HepG2 (cell line): ENCODE data around the gene FRMD6. TPM values are rescaled to one million over a fixed set of nuclear protein-coding genes. Genes with fewer than 3 reads are reported as not detected.
A peak's percentile ranks its signal among the peaks of the same experiment; 100 is the strongest.

ENCODE experiments used
- DDIT3 ChIP-seq: sonication (generic); formaldehyde crosslinking; IDR thresholded peaks from 2 replicates; pipeline ENCODE4 v1.4.0; 2020; ENCODE audit warnings: mild to moderate bottlenecking, missing genetic modification reagents
- DMTF1 ChIP-seq: sonication (generic); formaldehyde crosslinking; IDR thresholded peaks from 2 replicates; pipeline ENCODE4 v1.4.0; 2020; ENCODE audit warnings: mild to moderate bottlenecking, missing genetic modification reagents
- HDAC1 ChIP-seq: sonication (generic); formaldehyde crosslinking; IDR thresholded peaks from 2 replicates; pipeline ENCODE4 v1.5.1; 2020; ENCODE audit warnings: mild to moderate bottlenecking, missing genetic modification reagents
- KLF13 ChIP-seq: sonication (generic); formaldehyde crosslinking; IDR thresholded peaks from 2 replicates; pipeline ENCODE4 v1.4.0; 2020; ENCODE audit warnings: mild to moderate bottlenecking, missing genetic modification reagents
- SATB2 ChIP-seq: sonication (generic); formaldehyde crosslinking; IDR thresholded peaks from 2 replicates; pipeline ENCODE4 v1.5.0; 2020; ENCODE audit warnings: missing genetic modification reagents
- ZBTB7B ChIP-seq: sonication (generic); formaldehyde crosslinking; IDR thresholded peaks from 2 replicates; pipeline ENCODE4 v1.4.0; 2020; ENCODE audit warnings: missing genetic modification reagents
- ZKSCAN5 ChIP-seq: sonication (generic); formaldehyde crosslinking; IDR thresholded peaks from 2 replicates; pipeline ENCODE4 v1.5.1; 2020; ENCODE audit warnings: mild to moderate bottlenecking, missing genetic modification reagents
- ZNF234 ChIP-seq: sonication (generic); formaldehyde crosslinking; conservative IDR thresholded peaks from 2 replicates; pipeline ENCODE4 v1.5.1; 2020; ENCODE audit warnings: mild to moderate bottlenecking, missing genetic modification reagents
- ZNF333 ChIP-seq: sonication (generic); formaldehyde crosslinking; IDR thresholded peaks from 2 replicates; pipeline ENCODE4 v1.4.0; 2020; ENCODE audit warnings: mild to moderate bottlenecking, missing genetic modification reagents, borderline replicate concordance
- ZNF446 ChIP-seq: sonication (generic); formaldehyde crosslinking; IDR thresholded peaks from 2 replicates; pipeline ENCODE4 v1.5.0; 2020; ENCODE audit warnings: mild to moderate bottlenecking, missing genetic modification reagents
- ZNF563 ChIP-seq: sonication (generic); formaldehyde crosslinking; IDR thresholded peaks from 2 replicates; pipeline ENCODE4 v1.8.0; 2022; ENCODE audit warnings: mild to moderate bottlenecking, moderate library complexity, missing genetic modification reagents
- ZNF570 ChIP-seq: sonication (generic); formaldehyde crosslinking; IDR thresholded peaks from 2 replicates; pipeline ENCODE4 v1.4.0; 2020; ENCODE audit warnings: mild to moderate bottlenecking, missing genetic modification reagents, borderline replicate concordance
- ZNF577 ChIP-seq: sonication (generic); formaldehyde crosslinking; IDR thresholded peaks from 2 replicates; pipeline ENCODE4 v1.4.0; 2020; ENCODE audit warnings: mild to moderate bottlenecking, low read depth, missing genetic modification reagents, borderline replicate concordance
- ZNF775 ChIP-seq: sonication (generic); formaldehyde crosslinking; IDR thresholded peaks from 2 replicates; pipeline ENCODE4 v1.4.0; 2020; ENCODE audit warnings: missing genetic modification reagents, mild to moderate bottlenecking, moderate library complexity, borderline replicate concordance
- ZNF788 ChIP-seq: sonication (generic); formaldehyde crosslinking; IDR thresholded peaks from 2 replicates; pipeline ENCODE4 v1.5.0; 2020; ENCODE audit warnings: mild to moderate bottlenecking, missing genetic modification reagents, borderline replicate concordance
- ZSCAN22 ChIP-seq: sonication (generic); formaldehyde crosslinking; IDR thresholded peaks from 2 replicates; pipeline ENCODE4 v1.4.0; 2020; ENCODE audit warnings: mild to moderate bottlenecking, missing genetic modification reagents
- polyA plus RNA-seq, 8 experiments: library from polyadenylated mRNA; depleted of rRNA in 3 of 8; stranded (reverse) in 7 of 8; unstranded in 1 of 8; fragments of >200 nt; fragmentation: Illumina TruSeq in 4 of 8; extraction: Trizol in 4 of 8; gene quantifications; 2 replicates each; pipeline versions ENCODE4 v1.2.1 to v1.2.3, GENCODE V29; 2011 to 2016; ENCODE audit warnings: low read depth in 4 of 8, missing spikeins in 1 of 8, mixed read lengths in 1 of 8; ENCODE audit not compliant: insufficient read depth in 1 of 8
- total RNA-seq, 5 experiments: library from RNA; depleted of rRNA; stranded (reverse); fragments of >200 nt; fragmentation: Illumina TruSeq; extraction: Trizol; gene quantifications; 2 replicates each; pipeline ENCODE4 v1.2.3, GENCODE V29; 2016; ENCODE audit warnings: low read depth in 1 of 5
- TF ChIP-seq, protein P1 (sequence below), 2 experiments: fragments of 450-650 bp in 1 of 2; sonication (generic) in 1 of 2; formaldehyde crosslinking in 1 of 2; IDR thresholded peaks; 2 replicates each; pipeline versions ENCODE4 v1.6.1 to v1.8.0; 2016 to 2022; ENCODE audit warnings: antibody characterized with exemption in 1 of 2, mild to moderate bottlenecking in 1 of 2, missing genetic modification reagents in 1 of 2
- TF ChIP-seq, protein P2 (sequence below): sonication (generic); formaldehyde crosslinking; IDR thresholded peaks from 2 replicates; pipeline ENCODE4 v1.4.0; 2020; ENCODE audit warnings: missing genetic modification reagents

Gene FRMD6
- total and polyA plus RNA-seq, 2 of the 13 experiments (the other 11 are each of a cell fraction or from before 2014, with no cell fraction given), result 2.4 to 5.4 TPM

- TF ChIP-seq, protein P1, sequence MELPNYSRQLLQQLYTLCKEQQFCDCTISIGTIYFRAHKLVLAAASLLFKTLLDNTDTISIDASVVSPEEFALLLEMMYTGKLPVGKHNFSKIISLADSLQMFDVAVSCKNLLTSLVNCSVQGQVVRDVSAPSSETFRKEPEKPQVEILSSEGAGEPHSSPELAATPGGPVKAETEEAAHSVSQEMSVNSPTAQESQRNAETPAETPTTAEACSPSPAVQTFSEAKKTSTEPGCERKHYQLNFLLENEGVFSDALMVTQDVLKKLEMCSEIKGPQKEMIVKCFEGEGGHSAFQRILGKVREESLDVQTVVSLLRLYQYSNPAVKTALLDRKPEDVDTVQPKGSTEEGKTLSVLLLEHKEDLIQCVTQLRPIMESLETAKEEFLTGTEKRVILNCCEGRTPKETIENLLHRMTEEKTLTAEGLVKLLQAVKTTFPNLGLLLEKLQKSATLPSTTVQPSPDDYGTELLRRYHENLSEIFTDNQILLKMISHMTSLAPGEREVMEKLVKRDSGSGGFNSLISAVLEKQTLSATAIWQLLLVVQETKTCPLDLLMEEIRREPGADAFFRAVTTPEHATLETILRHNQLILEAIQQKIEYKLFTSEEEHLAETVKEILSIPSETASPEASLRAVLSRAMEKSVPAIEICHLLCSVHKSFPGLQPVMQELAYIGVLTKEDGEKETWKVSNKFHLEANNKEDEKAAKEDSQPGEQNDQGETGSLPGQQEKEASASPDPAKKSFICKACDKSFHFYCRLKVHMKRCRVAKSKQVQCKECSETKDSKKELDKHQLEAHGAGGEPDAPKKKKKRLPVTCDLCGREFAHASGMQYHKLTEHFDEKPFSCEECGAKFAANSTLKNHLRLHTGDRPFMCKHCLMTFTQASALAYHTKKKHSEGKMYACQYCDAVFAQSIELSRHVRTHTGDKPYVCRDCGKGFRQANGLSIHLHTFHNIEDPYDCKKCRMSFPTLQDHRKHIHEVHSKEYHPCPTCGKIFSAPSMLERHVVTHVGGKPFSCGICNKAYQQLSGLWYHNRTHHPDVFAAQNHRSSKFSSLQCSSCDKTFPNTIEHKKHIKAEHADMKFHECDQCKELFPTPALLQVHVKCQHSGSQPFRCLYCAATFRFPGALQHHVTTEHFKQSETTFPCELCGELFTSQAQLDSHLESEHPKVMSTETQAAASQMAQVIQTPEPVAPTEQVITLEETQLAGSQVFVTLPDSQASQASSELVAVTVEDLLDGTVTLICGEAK (IDR thresholded peaks at IDR 0.05), result no peak
- TF ChIP-seq, protein P1 (CRISPR knock-in tag; IDR thresholded peaks at IDR 0.05), result no peak
- TF ChIP-seq ZNF577 (no peak), ZNF563 (peak; percentile 47; the same call in 1 of the 2 replicates), ZNF234 (CRISPR knock-in tag) (no peak), ZKSCAN5 (CRISPR knock-in tag) (no peak), KLF13 (0 out of 2 replicates have a peak, but pooled peaks have one; percentile 43), ZNF775 (CRISPR knock-in tag) (no peak), ZBTB7B (CRISPR knock-in tag) (no peak), DMTF1 (no peak), DDIT3 (CRISPR knock-in tag) (no peak), ZNF446 (no peak), SATB2 (CRISPR knock-in tag) (no peak), ZSCAN22 (CRISPR knock-in tag) (no peak), ZNF333 (no peak), HDAC1 (no peak; the same call in 1 of the 2 replicates), ZNF570 (CRISPR knock-in tag) (no peak), ZNF788 (0 out of 2 replicates have a peak, but pooled peaks have one; percentile 30)
- TF ChIP-seq, protein P2, sequence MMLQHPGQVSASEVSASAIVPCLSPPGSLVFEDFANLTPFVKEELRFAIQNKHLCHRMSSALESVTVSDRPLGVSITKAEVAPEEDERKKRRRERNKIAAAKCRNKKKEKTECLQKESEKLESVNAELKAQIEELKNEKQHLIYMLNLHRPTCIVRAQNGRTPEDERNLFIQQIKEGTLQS (CRISPR knock-in tag), result no peak
Observed at GRCh38 chr14:51650716-51651387, 858 bp upstream of the FRMD6 start (continued).
